Stimulated activated CD8-positive, alpha-beta memory T cell treated with anti-CD3 and anti-CD28 coated beads, Interleukin-12 subunit alpha, Interleukin-12 subunit beta, amount 100 ng/mL, for 24 hours (primary cell): Measurements from ENCODE around the gene MTHFD1L.

Experiments
- DNase-seq: peaks from one replicate; pipeline ENCODE4 v3.0.0-alpha.2; 2020; ENCODE audit errors: extremely low read depth

The MTHFD1L gene

GRCh38 chr6:150991487-150991886 lies 126.0 kb downstream of the MTHFD1L start:
- DNase-seq, result no peak

GRCh38 chr6:150992262-150992661 lies 126.8 kb downstream of the MTHFD1L start:
- DNase-seq, result no peak

- no peak for DNase-seq
Measured at GRCh38 chr6:150992703-150993102, 127.2 kb downstream of the MTHFD1L start.

DNA sequence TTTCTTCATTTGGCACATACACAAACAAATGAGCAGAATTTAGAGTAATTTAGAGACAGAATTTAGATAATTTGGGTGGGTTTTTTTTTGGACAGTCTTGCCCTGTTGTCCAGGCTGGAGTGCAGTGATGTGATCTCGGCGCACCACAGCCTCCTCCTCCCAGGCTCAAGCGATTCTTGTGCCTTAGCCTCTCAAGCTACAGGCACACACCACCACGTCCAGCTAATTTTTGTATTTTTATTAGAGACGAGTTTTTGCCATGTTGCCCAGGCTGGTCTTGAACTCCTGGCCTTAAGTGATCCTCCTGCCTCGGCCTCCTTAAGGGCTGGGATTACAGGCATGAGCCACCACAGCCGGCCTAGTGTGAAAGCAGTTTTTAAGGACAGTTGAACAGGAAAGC lies 127.8 kb downstream of the MTHFD1L start:
- DNase-seq, result no peak

- DNase-seq, result no peak
Measured at GRCh38 chr6:150994026-150994425, 128.5 kb downstream of the MTHFD1L start.

GRCh38 chr6:150996968-150997367 lies 131.5 kb downstream of the MTHFD1L start:
- no peak for DNase-seq

DNA sequence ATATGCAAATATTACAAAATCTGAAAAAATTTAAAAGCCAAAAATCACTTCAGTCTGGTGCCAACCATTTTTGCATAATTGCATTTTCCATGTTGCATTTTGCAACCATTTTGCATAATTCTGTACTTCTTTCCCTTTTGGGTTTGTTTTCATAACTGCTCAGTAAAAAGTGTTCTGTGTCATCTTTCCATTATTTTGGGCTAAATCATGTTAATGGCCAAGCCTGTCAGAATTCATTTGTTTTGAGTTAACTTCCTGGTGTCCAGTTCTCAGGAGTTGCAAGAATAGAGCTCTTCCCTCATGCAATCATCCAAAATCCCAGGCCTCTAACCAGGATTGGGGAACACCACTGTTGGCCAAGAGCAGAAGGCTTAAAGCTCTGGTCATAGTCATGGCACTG lies 133.6 kb downstream of the MTHFD1L start:
- no peak for DNase-seq

DNA sequence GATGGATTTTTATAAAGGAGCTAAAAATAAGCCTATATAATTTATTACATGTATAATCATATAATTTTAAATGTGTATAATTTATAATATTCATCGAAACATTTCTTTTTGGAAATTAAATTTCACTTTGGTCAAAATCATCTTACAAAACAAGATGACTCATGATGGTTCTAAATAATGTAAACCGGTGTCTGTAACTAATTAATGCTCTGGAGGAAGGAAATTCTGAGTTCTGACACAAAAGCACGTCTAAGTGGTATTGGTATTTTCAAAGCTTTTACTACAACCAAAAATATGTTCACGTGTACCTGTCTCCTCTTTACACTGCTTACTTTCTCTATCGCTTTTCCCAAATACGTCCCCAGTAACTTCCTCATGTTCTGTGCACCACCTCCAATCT lies 134.1 kb downstream of the MTHFD1L start:
- DNase-seq, result no peak

DNA sequence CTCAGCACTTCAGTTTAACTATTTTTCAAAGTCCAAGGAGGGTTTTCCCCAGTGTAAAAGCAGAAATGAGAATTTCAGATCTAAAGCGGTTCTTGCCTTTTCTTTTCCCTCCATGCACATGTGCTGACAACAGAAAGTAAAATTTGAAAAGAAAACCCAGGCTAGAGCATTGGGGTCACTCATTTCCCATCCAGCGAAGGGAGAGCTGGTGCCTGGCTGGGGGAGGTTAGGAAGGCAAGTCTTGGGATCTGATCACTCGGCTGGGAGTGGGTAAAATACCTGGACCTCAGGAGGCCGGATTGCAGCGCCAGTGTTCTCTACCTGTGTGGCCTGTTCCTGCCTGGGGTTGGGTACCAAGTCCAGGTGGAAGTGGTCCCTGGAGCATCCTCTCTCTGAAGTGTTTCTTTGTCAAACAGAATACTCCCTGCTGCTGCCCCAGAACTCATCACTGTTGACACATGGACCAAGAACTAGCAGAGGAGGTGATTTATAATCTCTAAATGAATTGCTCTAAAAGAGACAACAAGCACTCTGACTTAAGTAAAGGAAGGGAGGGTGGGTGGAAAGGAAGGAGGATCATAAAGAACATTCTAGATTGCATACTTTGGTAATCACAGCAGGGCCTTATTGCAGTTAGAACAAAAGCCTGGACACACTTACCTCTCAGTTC lies 136.0 kb downstream of the MTHFD1L start:
- no peak for DNase-seq

DNA sequence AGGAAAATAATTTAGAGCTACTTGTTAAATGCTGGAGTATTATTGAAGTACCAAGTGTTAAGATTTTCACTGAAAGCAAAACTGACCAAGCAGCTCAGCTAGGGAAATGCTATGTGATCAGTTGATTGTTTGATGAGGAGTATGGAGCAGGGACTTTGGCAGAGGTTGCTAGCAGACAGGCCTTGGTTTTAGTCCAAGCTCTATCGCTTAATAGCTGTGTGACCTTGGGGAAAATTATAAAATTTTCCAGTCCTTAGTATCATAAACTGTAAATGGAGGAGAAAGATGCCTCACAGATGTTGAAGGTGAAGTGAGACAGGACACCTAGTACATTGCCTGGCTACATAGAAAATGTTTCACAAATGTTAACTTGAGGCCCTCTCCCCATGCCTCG lies 136.6 kb downstream of the MTHFD1L start:
- DNase-seq, result no peak

- no peak for DNase-seq
Measured at GRCh38 chr6:151002491-151002935, 137.0 kb downstream of the MTHFD1L start.

GRCh38 chr6:151004383-151005024 lies 139.0 kb downstream of the MTHFD1L start:
- DNase-seq, result no peak

DNA sequence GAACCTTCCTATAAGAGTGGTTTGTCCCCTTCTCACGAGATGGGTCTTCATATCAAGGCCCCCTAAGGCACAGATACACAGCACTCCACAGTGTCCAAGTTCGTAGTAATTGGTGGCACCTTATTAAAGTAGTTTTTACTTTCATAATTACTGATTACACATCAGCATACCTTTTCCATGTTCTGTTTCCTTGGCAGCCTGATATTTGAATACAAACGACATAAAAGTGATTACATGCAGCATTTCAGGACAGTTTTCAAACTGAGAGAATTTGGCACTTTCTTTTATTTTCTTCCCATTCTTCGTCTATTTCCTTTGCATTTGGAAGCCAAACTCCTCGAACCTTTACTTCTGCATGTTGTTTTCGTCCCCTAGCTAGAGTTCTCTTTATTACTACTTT lies 139.7 kb downstream of the MTHFD1L start:
- DNase-seq, result no peak

GRCh38 chr6:151005896-151006632 lies 140.6 kb downstream of the MTHFD1L start:
- DNase-seq, result no peak

- no peak for DNase-seq
Measured at GRCh38 chr6:151007076-151007475, 141.6 kb downstream of the MTHFD1L start.

DNA sequence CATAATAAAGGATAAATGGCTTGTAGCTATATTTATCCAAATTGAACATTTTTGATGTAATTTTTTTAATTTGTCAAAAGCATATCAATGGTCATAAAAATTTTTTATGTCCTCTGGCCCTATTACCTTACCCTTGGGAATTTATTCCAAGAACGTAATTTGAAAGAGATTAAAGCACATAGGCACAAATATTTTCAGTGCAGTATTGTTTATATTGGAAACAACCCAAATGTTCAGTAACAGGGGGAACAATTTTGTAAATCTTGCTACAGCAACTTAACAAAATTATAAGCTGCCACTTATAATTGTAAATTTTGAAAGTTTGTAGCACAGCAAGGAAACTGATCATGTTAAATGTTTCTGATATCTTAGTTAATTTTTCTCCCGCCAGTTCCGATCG lies 142.4 kb downstream of the MTHFD1L start:
- DNase-seq, result no peak

- DNase-seq, result no peak
Measured at GRCh38 chr6:151008425-151008824, 142.9 kb downstream of the MTHFD1L start.

GRCh38 chr6:151009576-151009975 lies 144.1 kb downstream of the MTHFD1L start:
- DNase-seq, result no peak

DNA sequence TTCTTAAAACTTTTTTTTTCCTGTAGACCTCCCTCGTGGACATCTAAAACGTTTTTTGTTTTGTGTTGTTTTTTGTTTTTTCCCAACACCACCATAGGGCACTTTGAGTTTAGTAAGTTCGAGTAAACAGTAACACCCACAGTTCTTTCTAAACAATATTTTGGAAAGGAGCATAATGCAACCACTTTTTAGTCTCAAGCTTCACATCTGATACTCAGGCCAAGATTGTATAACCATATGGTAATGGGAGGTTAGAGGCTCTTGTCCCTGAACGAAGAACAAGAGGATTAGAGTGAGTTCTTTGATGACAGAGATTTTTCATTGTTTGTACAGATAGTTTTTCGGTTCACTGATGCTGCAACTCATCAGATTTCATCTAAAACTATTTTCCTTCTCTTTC lies 144.6 kb downstream of the MTHFD1L start:
- no peak for DNase-seq

GRCh38 chr6:151012321-151013294 lies 147.1 kb downstream of the MTHFD1L start:
- no peak for DNase-seq

DNA sequence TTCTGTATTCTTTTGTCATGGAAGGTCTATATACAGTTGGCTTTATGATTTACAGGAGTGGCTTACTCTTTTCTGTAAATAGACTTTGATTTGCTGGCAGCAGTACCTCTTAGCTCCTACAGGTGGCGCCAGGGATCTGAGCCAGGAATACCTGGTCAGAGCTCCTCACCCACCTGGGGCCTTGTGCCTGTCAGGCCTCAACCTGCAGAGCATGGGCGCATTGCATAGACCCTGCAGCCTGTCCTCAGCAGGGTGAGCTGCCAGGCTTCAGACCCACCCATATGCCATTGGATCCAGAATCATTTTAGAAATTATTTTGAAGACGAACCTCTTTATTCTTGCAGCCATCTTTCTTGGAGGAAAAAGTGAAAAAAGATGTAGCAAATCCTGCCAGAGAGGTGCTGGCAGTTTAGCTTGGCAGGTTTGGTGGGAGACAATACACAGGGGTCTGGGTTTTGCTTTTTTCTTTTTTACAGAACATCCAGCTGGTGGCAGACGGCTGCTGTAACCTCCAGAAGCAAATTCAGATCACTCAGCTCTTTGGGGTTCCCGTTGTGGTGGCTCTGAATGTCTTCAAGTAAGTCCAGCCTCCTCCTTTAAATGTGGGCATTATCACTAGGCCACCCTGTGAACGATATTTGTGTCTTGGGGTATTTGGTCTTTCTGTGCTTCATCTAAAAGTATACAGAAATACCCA lies 149.1 kb downstream of the MTHFD1L start:
- no peak for DNase-seq
